K562 (cell line): ENCODE results near the gene SLC25A34.

Experiments used
- LARP7 ChIP-seq: fragments of 450-650 bp; IDR thresholded peaks from 2 replicates; pipeline ENCODE4 v1.6.1; 2016
- RAD21 ChIP-seq, 2 experiments: fragments of 250-450 bp in 1 of 2; fragments of 450-650 bp in 1 of 2; sonication (Bioruptor Pico) in 1 of 2; formaldehyde crosslinking in 1 of 2; IDR thresholded peaks in 1 of 2; conservative IDR thresholded peaks in 1 of 2; 2 replicates each; pipeline versions ENCODE4 v1.4.0 to v1.8.0; 2020 to 2022; ENCODE audit warnings: mild to moderate bottlenecking in 2 of 2, moderate library complexity in 1 of 2
- YY1 ChIP-seq, 3 experiments: IDR thresholded peaks; 2 replicates each; pipeline ENCODE4 v1.6.1; 2011; ENCODE audit warnings: low read length in 2 of 3, mild to moderate bottlenecking in 2 of 3, moderate library complexity in 2 of 3, borderline replicate concordance in 1 of 3, control low read depth in 1 of 3, low read depth in 1 of 3; ENCODE audit not compliant: insufficient read depth in 3 of 3, insufficient replicate concordance in 2 of 3, control insufficient read depth in 1 of 3, insufficient read length in 1 of 3; ENCODE audit errors: extremely low read depth in 1 of 3
- ZZZ3 ChIP-seq: fragments of 450-650 bp; IDR thresholded peaks from 2 replicates; pipeline ENCODE4 v1.6.1; 2016; ENCODE audit warnings: antibody characterized with exemption, mild to moderate bottlenecking, moderate library complexity
- TF ChIP-seq, protein P1 (sequence below), 3 experiments: IDR thresholded peaks in 2 of 3; conservative IDR thresholded peaks in 1 of 3; 2 replicates each; pipeline ENCODE4 v1.5.1; 2011 to 2012; ENCODE audit warnings: low read length in 3 of 3, mild to moderate bottlenecking in 3 of 3, control low read depth in 2 of 3, improper control_type of control experiment in 1 of 3, inconsistent platforms in 1 of 3, low read depth in 1 of 3, mixed read lengths in 1 of 3, moderate library complexity in 1 of 3; ENCODE audit not compliant: insufficient read depth in 2 of 3

- no peak for TF ChIP-seq YY1 (IDR thresholded peaks at IDR 0.05; ENCODE audit: borderline replicate concordance in 1 of 3, control insufficient read depth in 1 of 3, extremely low read depth in 1 of 3, insufficient read depth in 3 of 3, insufficient read length in 1 of 3, insufficient replicate concordance in 2 of 3, low read depth in 1 of 3, low read length in 2 of 3)
- TF ChIP-seq, protein P1, sequence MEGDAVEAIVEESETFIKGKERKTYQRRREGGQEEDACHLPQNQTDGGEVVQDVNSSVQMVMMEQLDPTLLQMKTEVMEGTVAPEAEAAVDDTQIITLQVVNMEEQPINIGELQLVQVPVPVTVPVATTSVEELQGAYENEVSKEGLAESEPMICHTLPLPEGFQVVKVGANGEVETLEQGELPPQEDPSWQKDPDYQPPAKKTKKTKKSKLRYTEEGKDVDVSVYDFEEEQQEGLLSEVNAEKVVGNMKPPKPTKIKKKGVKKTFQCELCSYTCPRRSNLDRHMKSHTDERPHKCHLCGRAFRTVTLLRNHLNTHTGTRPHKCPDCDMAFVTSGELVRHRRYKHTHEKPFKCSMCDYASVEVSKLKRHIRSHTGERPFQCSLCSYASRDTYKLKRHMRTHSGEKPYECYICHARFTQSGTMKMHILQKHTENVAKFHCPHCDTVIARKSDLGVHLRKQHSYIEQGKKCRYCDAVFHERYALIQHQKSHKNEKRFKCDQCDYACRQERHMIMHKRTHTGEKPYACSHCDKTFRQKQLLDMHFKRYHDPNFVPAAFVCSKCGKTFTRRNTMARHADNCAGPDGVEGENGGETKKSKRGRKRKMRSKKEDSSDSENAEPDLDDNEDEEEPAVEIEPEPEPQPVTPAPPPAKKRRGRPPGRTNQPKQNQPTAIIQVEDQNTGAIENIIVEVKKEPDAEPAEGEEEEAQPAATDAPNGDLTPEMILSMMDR (IDR thresholded peaks at IDR 0.05 in 2 of 3, conservative IDR thresholded peaks at IDR 0.05 in 1 of 3; ENCODE audit: insufficient read depth in 2 of 3, low read depth in 1 of 3, low read length in 3 of 3): no peak
- no peak for TF ChIP-seq RAD21 (CRISPR knock-in tag; conservative IDR thresholded peaks at IDR 0.05 in 1 of 2, IDR thresholded peaks at IDR 0.05 in 1 of 2)
- no peak for TF ChIP-seq ZZZ3
- TF ChIP-seq LARP7: no peak
These were observed 19.1 kb downstream of the SLC25A34 start for GRCh38 chr1:15755021-15755645.
